Vagina (tissue), 2 donors: ENCODE data around the gene P2RY8. TPM values are rescaled to one million over a fixed set of nuclear protein-coding genes. Genes with fewer than 3 reads are reported as not detected.
"Not testable (repeated sequence)": the region's sequence is repeated elsewhere in the genome, so short reads cannot be mapped to it uniquely, and the experiment has no call there.

Experiments used
- DNase-seq, 2 donors: peaks; one replicate each; pipeline ENCODE4 v3.0.0-alpha.2; 2017; ENCODE audit errors: extremely low spot score in 2 of 2
- H3K27ac ChIP-seq: fragments of 200-600 bp; sonication (generic); one replicate; pipeline ENCODE4 v1.5.1; 2019
- H3K27me3 ChIP-seq: fragments of 200-600 bp; sonication (generic); one replicate; pipeline ENCODE4 v1.5.1; 2019
- H3K36me3 ChIP-seq, 2 donors: fragments of 200-600 bp; sonication (generic); one replicate each; pipeline ENCODE4 v1.5.1; 2017 to 2019
- H3K4me1 ChIP-seq: fragments of 200-600 bp; sonication (generic); one replicate; pipeline ENCODE4 v1.5.1; 2019
- H3K4me3 ChIP-seq, 2 donors: fragments of 200-600 bp; sonication (generic); 1 replicate in 1 of 2; 2 replicates in 1 of 2; pipeline ENCODE4 v1.5.1; 2016 to 2019
- H3K9me3 ChIP-seq: fragments of 200-600 bp; sonication (generic); one replicate; pipeline ENCODE4 v1.5.1; 2019
- POLR2A ChIP-seq, 2 donors: fragments of 450-650 bp; IDR thresholded peaks; one replicate each; pipeline ENCODE4 v1.6.1; 2017; ENCODE audit warnings: antibody characterized with exemption in 2 of 2, mild to moderate bottlenecking in 2 of 2, moderate library complexity in 2 of 2
- POLR2AphosphoS5 ChIP-seq, 2 donors: sonication (generic); formaldehyde crosslinking; IDR thresholded peaks; one replicate each; pipeline ENCODE4 v1.9.0; 2017; ENCODE audit warnings: antibody characterized with exemption in 2 of 2, mild to moderate bottlenecking in 2 of 2, low read depth in 1 of 2; ENCODE audit not compliant: insufficient read depth in 1 of 2
- intact Hi-C: fragments of 100-400 bp; cut with DNase I; formaldehyde crosslinking; loops from one replicate; pipeline ENCODE4 v1.15.1; 2023
- total RNA-seq: library from RNA; depleted of rRNA; stranded (reverse); fragments of >200 nt; gene quantifications from one replicate; pipeline ENCODE4 v1.2.3, GENCODE V29; 2016
- TF ChIP-seq, protein P1 (sequence below), 3 experiments: fragments of 450-650 bp in 2 of 3; fragments of 200-600 bp in 1 of 3; sonication (generic) in 1 of 3; IDR thresholded peaks; one replicate each; pipeline ENCODE4 v1.5.1; 2017 to 2019; ENCODE audit warnings: antibody characterized with exemption in 3 of 3, mild to moderate bottlenecking in 2 of 3, moderate library complexity in 2 of 3

Gene P2RY8
- total RNA-seq, 1 donor from 2014 or later, result 0.74 TPM

DNA sequence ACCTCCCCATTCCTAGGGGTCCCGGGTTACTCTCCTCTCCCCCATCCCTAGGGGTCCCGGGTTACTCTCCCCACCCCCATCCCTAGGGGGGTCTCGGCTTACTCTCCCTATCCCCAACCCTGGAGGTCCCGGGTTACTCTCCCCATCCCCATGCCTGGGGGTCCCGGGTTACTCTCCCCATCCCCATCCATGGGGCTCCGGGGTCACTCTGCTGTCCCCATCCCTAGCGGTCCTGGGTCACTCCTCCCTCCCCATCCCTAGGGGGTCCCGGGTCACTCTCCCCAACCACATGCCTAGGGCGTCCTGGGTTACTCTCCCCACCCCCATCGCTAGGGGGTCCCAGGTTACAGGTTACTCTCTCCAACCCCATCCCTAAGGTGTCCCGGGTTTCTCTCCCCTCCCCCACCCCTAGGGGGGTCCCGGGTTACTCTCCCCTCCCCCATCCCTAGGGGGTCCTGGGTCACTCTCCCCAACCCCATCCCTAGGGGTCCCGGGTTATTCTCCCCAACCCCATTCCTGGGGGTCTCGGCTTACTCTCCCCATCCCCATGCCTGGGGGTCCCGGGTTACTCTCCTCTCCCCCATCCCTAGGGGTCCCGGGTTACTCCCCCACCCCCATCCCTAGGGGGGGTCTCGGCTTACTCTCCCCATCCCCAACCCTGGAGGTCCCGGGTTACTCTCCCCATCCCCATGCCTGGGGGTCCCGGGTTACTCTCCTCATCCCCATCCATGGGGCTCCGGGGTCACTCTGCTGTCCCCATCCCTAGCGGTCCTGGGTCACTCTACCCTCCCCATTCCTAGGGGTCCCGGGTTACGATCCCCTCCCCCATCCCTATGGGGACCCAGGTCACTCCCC, 85.1 kb downstream of the P2RY8 start:
- H3K27me3 ChIP-seq, result no peaks in the 10 kb centered on the region
- peak overlapping the region; percentile 34 for H3K27ac ChIP-seq
- H3K4me1 ChIP-seq, result peaks cover 25% of the 10 kb centered on the region
- H3K9me3 ChIP-seq, result no peaks in the 10 kb centered on the region
- H3K36me3 ChIP-seq, result no peaks in the 10 kb centered on the region
- TF ChIP-seq, protein P1, sequence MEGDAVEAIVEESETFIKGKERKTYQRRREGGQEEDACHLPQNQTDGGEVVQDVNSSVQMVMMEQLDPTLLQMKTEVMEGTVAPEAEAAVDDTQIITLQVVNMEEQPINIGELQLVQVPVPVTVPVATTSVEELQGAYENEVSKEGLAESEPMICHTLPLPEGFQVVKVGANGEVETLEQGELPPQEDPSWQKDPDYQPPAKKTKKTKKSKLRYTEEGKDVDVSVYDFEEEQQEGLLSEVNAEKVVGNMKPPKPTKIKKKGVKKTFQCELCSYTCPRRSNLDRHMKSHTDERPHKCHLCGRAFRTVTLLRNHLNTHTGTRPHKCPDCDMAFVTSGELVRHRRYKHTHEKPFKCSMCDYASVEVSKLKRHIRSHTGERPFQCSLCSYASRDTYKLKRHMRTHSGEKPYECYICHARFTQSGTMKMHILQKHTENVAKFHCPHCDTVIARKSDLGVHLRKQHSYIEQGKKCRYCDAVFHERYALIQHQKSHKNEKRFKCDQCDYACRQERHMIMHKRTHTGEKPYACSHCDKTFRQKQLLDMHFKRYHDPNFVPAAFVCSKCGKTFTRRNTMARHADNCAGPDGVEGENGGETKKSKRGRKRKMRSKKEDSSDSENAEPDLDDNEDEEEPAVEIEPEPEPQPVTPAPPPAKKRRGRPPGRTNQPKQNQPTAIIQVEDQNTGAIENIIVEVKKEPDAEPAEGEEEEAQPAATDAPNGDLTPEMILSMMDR (IDR thresholded peaks at IDR 0.05), result no peak
- TF ChIP-seq POLR2A (IDR thresholded peaks at IDR 0.05), result no peak
- TF ChIP-seq POLR2AphosphoS5 (IDR thresholded peaks at IDR 0.05; ENCODE audit: insufficient read depth in 1 of 2, low read depth in 1 of 2), result no peak
- H3K4me3 ChIP-seq, result peak overlapping the region; percentile 90 to 96
- DNase-seq, result peak in 1 of 2 donors; percentile 82
- intact Hi-C loops, result loop anchor here (2.0 to 10.0 kb wide), 2 partner anchors 59 to 143 kb away; partner anchors contain the start of genes AKAP17A and SLC25A6

DNA sequence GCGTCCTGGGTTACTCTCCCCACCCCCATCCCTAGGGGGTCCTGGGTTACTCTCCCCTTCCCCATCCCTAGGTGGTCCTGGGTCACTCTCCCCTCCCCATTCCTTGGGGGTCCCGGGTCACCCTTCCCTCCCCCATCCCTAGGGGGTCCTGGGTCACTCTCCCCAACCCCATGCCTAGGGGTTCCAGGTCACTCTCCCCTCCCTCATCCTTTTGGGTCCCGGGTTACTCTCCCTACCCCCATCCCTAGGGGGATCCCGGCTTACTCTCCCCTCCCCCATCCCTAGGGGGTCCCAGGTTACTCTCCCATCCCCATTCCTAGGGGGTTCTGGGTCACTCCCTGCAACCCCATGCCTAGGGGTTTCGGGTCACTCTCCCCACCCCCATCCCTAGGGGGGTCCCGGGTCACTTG, 85.7 kb downstream of the P2RY8 start:
- Histone ChIP-seq H3K27ac (no peak overlapping the region), H3K9me3 (no peaks in the 10 kb centered on the region), H3K27me3 (no peaks in the 10 kb centered on the region), H3K36me3 (no peaks in the 10 kb centered on the region), H3K4me1 (peaks cover 25% of the 10 kb centered on the region), H3K4me3 (peak overlapping the region; percentile 90 to 96)
- intact Hi-C loops, result loop anchor here (2.0 to 10.0 kb wide), 2 partner anchors 58 to 144 kb away; partner anchors contain the start of genes AKAP17A and SLC25A6
- TF ChIP-seq POLR2A (IDR thresholded peaks at IDR 0.05) (no peak), POLR2AphosphoS5 (IDR thresholded peaks at IDR 0.05; ENCODE audit: insufficient read depth in 1 of 2, low read depth in 1 of 2) (no peak)
- TF ChIP-seq, protein P1 (IDR thresholded peaks at IDR 0.05), result no peak
- DNase-seq, result peak; percentile 46 to 87

DNA sequence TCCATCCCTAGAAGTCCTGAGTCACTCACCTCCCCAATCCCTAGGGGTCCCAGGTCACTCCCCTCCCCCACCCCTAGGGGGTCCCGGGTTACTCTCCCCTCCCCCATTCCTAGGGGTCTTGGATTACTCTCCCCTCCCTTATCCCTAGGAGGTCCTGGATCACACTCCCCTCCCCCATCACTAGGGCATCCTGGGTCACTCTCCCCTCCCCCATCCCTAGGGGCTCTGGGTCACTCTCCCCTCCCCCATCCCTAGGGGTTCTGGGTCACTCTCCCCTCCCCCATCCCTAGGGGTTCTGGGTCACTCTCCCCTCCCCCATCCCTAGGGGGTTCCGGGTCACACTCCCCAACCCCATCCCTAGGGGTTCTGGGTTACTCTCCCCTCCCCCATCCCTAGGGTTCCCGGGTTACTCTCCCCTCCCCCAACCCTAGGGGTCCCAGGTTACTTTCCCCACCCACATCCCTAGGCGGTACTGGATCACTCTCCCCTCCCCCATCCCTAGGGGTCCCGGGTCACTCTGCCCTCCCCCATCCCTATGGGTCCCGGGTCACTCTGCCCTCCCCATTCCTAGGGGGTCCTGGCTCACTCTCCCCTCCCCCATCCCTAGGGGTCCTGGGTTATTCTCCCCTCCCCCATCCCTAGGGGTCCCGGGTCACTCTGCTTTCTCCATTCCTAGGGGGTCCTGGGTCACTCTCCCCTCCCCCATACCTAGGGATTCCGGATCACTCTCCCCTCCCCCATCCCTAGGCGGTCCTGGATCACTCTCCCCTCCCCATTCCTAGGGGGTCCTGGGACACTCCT, 86.4 kb downstream of the P2RY8 start:
- intact Hi-C loops, result loop anchor here (2.0 to 10.0 kb wide), 2 partner anchors 58 to 144 kb away; partner anchors contain the start of genes AKAP17A and SLC25A6
- Histone ChIP-seq H3K27me3 (no peaks in the 10 kb centered on the region), H3K27ac (no peak overlapping the region), H3K36me3 (no peaks in the 10 kb centered on the region), H3K9me3 (no peaks in the 10 kb centered on the region), H3K4me1 (peaks cover 25% of the 10 kb centered on the region), H3K4me3 (no peak overlapping the region)
- DNase-seq, result peak; percentile 52 to 76
- no peak for TF ChIP-seq POLR2A (IDR thresholded peaks at IDR 0.05)
- no peak for TF ChIP-seq POLR2AphosphoS5 (IDR thresholded peaks at IDR 0.05; ENCODE audit: insufficient read depth in 1 of 2, low read depth in 1 of 2)
- TF ChIP-seq, protein P1 (IDR thresholded peaks at IDR 0.05), result no peak

DNA sequence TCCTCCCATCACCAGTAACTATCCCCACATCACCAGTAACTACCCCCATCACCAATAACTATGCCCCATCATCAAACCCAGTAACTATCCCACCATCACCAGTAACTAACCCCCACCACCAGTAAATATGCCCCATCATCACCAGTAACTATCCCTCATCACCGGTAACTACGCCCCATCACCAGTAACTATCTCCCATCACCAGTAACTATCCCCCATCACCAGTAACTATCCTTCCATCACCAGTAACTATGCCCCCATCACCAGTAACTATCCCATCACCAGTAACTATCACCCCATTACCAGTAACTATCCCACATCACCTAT, 87.2 kb downstream of the P2RY8 start:
- Histone ChIP-seq H3K4me1 (peaks cover 25% of the 10 kb centered on the region), H3K4me3 (no peak overlapping the region), H3K9me3 (no peaks in the 10 kb centered on the region), H3K36me3 (no peaks in the 10 kb centered on the region), H3K27ac (no peak overlapping the region), H3K27me3 (no peaks in the 10 kb centered on the region)
- no peak for TF ChIP-seq POLR2A (IDR thresholded peaks at IDR 0.05)
- intact Hi-C loops, result loop anchor here (2.0 to 10.0 kb wide), 2 partner anchors 57 to 145 kb away; partner anchors contain the start of genes AKAP17A and SLC25A6
- peak; percentile 25 to 60 for DNase-seq

DNA sequence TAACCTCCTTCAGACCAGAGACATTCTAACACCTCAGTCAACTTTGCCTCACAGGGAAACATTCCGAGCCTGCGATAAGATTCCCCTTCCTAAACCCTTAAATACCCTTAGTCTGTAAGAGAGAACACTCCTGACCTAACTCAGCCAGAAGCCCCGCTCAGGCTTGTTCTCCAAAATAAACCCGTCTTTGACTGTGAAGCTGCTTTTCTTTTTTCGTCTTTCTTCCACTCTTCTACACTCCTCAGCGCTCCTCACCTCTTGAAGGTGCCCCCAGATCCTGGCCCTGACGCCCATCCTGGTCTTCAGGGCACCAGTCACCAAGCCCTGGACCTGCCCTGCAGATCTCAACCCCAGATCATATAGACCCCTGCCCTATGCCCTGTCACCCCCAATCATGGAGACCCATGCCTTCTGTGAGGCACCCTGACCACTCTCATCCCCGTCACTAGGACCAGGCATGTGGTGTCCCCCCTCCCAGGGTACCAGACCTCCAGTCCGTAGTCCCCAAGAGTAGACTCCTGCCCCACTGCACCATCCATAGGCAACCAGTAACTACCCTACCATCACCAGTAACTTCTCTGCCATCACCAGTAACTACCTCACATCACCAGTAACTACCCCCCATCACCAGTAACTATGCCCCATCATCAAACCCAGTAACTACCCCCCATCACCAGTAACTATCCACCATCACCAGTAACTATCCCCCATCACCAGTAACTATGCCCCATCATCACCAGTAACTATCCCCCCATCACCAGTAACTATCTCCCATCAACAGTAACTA, 87.8 kb downstream of the P2RY8 start:
- no peaks in the 10 kb centered on the region for H3K9me3 ChIP-seq
- no peak overlapping the region for H3K27ac ChIP-seq
- DNase-seq, result peak; percentile 70 to 76
- H3K4me3 ChIP-seq, result no peak overlapping the region
- H3K36me3 ChIP-seq, result no peaks in the 10 kb centered on the region
- TF ChIP-seq, protein P1 (IDR thresholded peaks at IDR 0.05), result no peak
- TF ChIP-seq POLR2A (IDR thresholded peaks at IDR 0.05) (no peak), POLR2AphosphoS5 (IDR thresholded peaks at IDR 0.05; ENCODE audit: insufficient read depth in 1 of 2, low read depth in 1 of 2) (no peak)
- intact Hi-C loops, result no loop called here
- H3K27me3 ChIP-seq, result no peaks in the 10 kb centered on the region
- peaks cover 25% of the 10 kb centered on the region for H3K4me1 ChIP-seq

DNA sequence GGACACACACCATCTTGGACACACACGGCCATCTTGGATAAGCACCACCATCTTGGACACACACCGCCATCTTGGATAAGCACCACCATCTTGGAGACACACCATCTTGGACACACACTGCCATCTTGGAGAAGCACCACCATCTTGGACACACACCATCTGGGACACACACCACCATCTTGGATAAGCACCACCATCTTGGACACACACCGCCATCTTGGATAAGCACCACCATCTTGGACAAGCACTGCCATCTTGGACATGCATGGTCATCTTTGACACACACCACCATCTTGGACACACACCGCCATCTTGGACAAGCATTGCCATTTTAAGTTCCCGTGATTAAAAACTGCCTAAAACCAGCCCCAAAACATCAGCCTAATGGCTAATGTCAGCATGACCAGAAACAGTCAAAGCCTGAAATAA, 88.4 kb downstream of the P2RY8 start:
- H3K36me3 ChIP-seq, intact Hi-C loops, H3K4me3 ChIP-seq, H3K27ac ChIP-seq, H3K9me3 ChIP-seq, H3K27me3 ChIP-seq: not testable (repeated sequence)
- DNase-seq, result peak; percentile 54 to 74
- H3K4me1 ChIP-seq, result peaks cover 25% of the 10 kb centered on the region

DNA sequence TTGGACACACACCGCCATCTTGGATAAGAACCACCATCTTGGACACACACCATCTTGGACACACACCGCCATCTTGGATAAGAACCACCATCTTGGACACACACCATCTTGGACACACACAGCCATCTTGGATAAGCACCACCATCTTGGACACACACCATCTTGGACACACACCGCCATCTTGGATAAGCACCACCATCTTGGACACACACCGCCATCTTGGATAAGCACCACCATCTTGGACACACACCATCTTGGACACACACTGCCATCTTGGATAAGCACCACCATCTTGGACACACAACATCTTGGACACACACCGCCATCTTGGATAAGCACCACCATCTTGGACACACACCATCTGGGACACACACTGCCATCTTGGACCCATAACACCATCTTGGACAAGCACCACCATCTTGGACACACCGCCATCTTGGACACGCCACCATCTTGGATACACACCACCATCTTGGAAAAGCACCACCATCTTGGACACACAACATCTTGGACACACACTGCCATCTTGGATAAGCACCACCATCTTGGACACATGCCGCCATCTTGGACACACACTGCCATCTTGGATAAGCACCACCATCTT, 88.9 kb downstream of the P2RY8 start:
- H3K27ac ChIP-seq, H3K4me3 ChIP-seq, H3K9me3 ChIP-seq, H3K27me3 ChIP-seq, H3K36me3 ChIP-seq, intact Hi-C loops: not testable (repeated sequence)
- peaks cover 25% of the 10 kb centered on the region for H3K4me1 ChIP-seq
- DNase-seq, result peak; percentile 40 to 64
